HG03575 (cell line): ENCODE results near the gene INSR.
"Not testable (repeated sequence)": the region's sequence is repeated elsewhere in the genome, so short reads cannot be mapped to it uniquely, and the experiment has no call there.

Source experiments
- ATAC-seq: cut with Tn5 transposase; IDR thresholded peaks from one replicate; pipeline ENCODE4 v1.9.1; 2021; ENCODE audit not compliant: unreplicated experiment, insufficient number of reproducible peaks, low FRiP score; ENCODE audit errors: extremely low read depth

Gene INSR

GRCh38 chr19:7293762-7294557 is at the start of gene INSR:
INSR (minus strand) TSS chr19:7294414; CDS start chr19:7293891, 523 bp downstream.
- ATAC-seq = no peak

GRCh38 chr19:7342143-7342542 is 47.9 kb upstream of the INSR start:
- no peak for ATAC-seq

- no peak for ATAC-seq
Observed at GRCh38 chr19:7340959-7341837, 47.0 kb upstream of the INSR start.

GRCh38 chr19:7337380-7338194 is 43.4 kb upstream of the INSR start:
- peak; percentile 28 for ATAC-seq

GRCh38 chr19:7336321-7336973 is 42.2 kb upstream of the INSR start:
- no peak for ATAC-seq

GRCh38 chr19:7333198-7334118 is 39.2 kb upstream of the INSR start:
- ATAC-seq = no peak

- no peak for ATAC-seq
Observed at GRCh38 chr19:7331446-7331845, 37.2 kb upstream of the INSR start.

- no peak for ATAC-seq
Observed at GRCh38 chr19:7328647-7329046, 34.4 kb upstream of the INSR start.

GRCh38 chr19:7327802-7328201 is 33.6 kb upstream of the INSR start:
- no peak for ATAC-seq

- ATAC-seq = no peak
Observed at GRCh38 chr19:7326105-7326877, 32.1 kb upstream of the INSR start.

- ATAC-seq = no peak
Observed at GRCh38 chr19:7318176-7318575, 24.0 kb upstream of the INSR start.

- no peak for ATAC-seq
Observed at GRCh38 chr19:7312816-7313215, 18.6 kb upstream of the INSR start.

GRCh38 chr19:7311911-7312310 is 17.7 kb upstream of the INSR start:
- no peak for ATAC-seq

- ATAC-seq = not testable (repeated sequence)
Observed at GRCh38 chr19:7308327-7308726, 14.1 kb upstream of the INSR start.

- no peak for ATAC-seq
Observed at GRCh38 chr19:7307590-7308218, 13.5 kb upstream of the INSR start.

GRCh38 chr19:7304200-7304599 is 10.0 kb upstream of the INSR start:
- no peak for ATAC-seq

- no peak for ATAC-seq
Observed at GRCh38 chr19:7303470-7303869, 9.3 kb upstream of the INSR start.
